AG04450 (cell line): ENCODE results near the gene MLYCD. TPM values are rescaled to one million over a fixed set of nuclear protein-coding genes. Genes with fewer than 3 reads are reported as not detected.

ENCODE experiments used
- CTCF ChIA-PET: fragments of 300-600, 350-600 bp; formaldehyde crosslinking; extraction: SDS; loops from one replicate; lab custom pipeline; 2022; ENCODE audit warnings: antibody characterized with exemption, inconsistent platforms; lab: Charles Lee
- POLR2A ChIA-PET: fragments of 350-600 bp; formaldehyde crosslinking; extraction: SDS; loops from one replicate; lab custom pipeline; 2021; ENCODE audit warnings: antibody characterized with exemption, inconsistent platforms; lab: Yijun Ruan, JAX
- DNase-seq: peaks from one replicate; pipeline ENCODE4 v3.0.0-alpha.2; 2011; ENCODE audit warnings: low read depth, low spot score
- H3K27ac ChIP-seq: one replicate; pipeline ENCODE4 v1.5.1; 2012; ENCODE audit warnings: low read depth, low read length, control low read depth
- H3K27me3 ChIP-seq: one replicate; pipeline ENCODE4 v1.6.0; 2012; ENCODE audit warnings: low read length; ENCODE audit not compliant: control insufficient read depth, insufficient read depth
- H3K4me3 ChIP-seq: 2 replicates; pipeline ENCODE4 v1.5.1; 2011; ENCODE audit warnings: mild to moderate bottlenecking, low read depth, low read length, control low read depth
- H3K9me3 ChIP-seq: 2 replicates; pipeline ENCODE4 v1.5.1; 2012; ENCODE audit warnings: low read length; ENCODE audit not compliant: control insufficient read depth, insufficient read depth
- CTCF ChIP-seq: IDR thresholded peaks from 2 replicates; pipeline ENCODE4 v1.5.1; 2011; ENCODE audit warnings: low read depth, low read length, control low read depth, inconsistent platforms
- polyA plus RNA-seq: library from polyadenylated mRNA; depleted of rRNA; stranded (reverse); fragments of >200 nt; gene quantifications from 2 replicates; pipeline ENCODE4 v1.2.3, GENCODE V29; 2011

The MLYCD gene
- polyA plus RNA-seq, 1 experiment, result 2.0 TPM

- CTCF ChIA-PET, result interaction anchor here (0.8 kb wide), 1 partner anchor 51 kb away, joined by 3 read pairs; no protein-coding TSS in a partner anchor
- POLR2A ChIA-PET, result no interaction called here
Measured at GRCh38 chr16:83886199-83886971, 12.5 kb upstream of the MLYCD start.

GRCh38 chr16:83887080-83887479 is 11.8 kb upstream of the MLYCD start:
- Histone ChIP-seq H3K9me3 (peaks cover 4% of the 10 kb centered on the region; the same call in 1 of the 2 replicates), H3K4me3 (no peak overlapping the region), H3K27ac (no peak overlapping the region), H3K27me3 (peaks cover 23% of the 10 kb centered on the region)
- no peak for DNase-seq
- ChIA-PET CTCF (interaction anchor here (0.7 to 0.8 kb wide), 3 partner anchors 52 to 63 kb away, joined by 3 read pairs; no protein-coding TSS in a partner anchor), POLR2A (no interaction called here)
- no peak for TF ChIP-seq CTCF

More at GRCh38 chr16:83886199-83886971, 12.5 kb upstream of the MLYCD start:
- no peak overlapping the region for H3K27ac ChIP-seq
- H3K4me3 ChIP-seq, result no peak overlapping the region
- H3K27me3 ChIP-seq, result peaks cover 22% of the 10 kb centered on the region
- H3K9me3 ChIP-seq, result no peaks in the 10 kb centered on the region; the same call in 1 of the 2 replicates
- no peak for TF ChIP-seq CTCF
- DNase-seq, result no peak

- no peak for DNase-seq
- H3K27ac ChIP-seq, result no peak overlapping the region
- peaks cover 9% of the 10 kb centered on the region; the same call in 1 of the 2 replicates for H3K9me3 ChIP-seq
- CTCF ChIA-PET, result interaction anchor here (0.7 kb wide), 2 partner anchors 62 to 63 kb away, joined by 3 read pairs; no protein-coding TSS in a partner anchor
- POLR2A ChIA-PET, result no interaction called here
- H3K27me3 ChIP-seq, result peaks cover 23% of the 10 kb centered on the region
- TF ChIP-seq CTCF, result no peak
- H3K4me3 ChIP-seq, result no peak overlapping the region
Measured at GRCh38 chr16:83887564-83887963, 11.4 kb upstream of the MLYCD start.

GRCh38 chr16:83888672-83889044 is 10.3 kb upstream of the MLYCD start:
- H3K4me3 ChIP-seq, result no peak overlapping the region
- no peak overlapping the region for H3K27ac ChIP-seq
- ChIA-PET CTCF (interaction anchor here (1.3 to 1.4 kb wide), 2 partner anchors 11 to 62 kb away, joined by 3 to 9 read pairs; no protein-coding TSS in a partner anchor), POLR2A (no interaction called here)
- no peak for DNase-seq
- H3K9me3 ChIP-seq, result peaks cover 9% of the 10 kb centered on the region; the same call in 1 of the 2 replicates
- TF ChIP-seq CTCF, result no peak
- H3K27me3 ChIP-seq, result peaks cover 19% of the 10 kb centered on the region

GRCh38 chr16:83890359-83890758 is 8.6 kb upstream of the MLYCD start:
- DNase-seq, result no peak
- CTCF ChIA-PET, result interaction anchor here (0.9 kb wide), 1 partner anchor 64 kb away, joined by 3 read pairs; no protein-coding TSS in a partner anchor
- POLR2A ChIA-PET, result no interaction called here
- Histone ChIP-seq H3K27ac (no peak overlapping the region), H3K4me3 (no peak overlapping the region), H3K9me3 (peaks cover 9% of the 10 kb centered on the region; the same call in 1 of the 2 replicates), H3K27me3 (peaks cover 19% of the 10 kb centered on the region)
- no peak for TF ChIP-seq CTCF
